WTC11 (cell line): ENCODE results near the gene CAND2. TPM values are rescaled to one million over a fixed set of nuclear protein-coding genes. Genes with fewer than 3 reads are reported as not detected.
A peak's percentile ranks its signal among the peaks of the same experiment; 100 is the strongest.

Experiments used
- ATAC-seq: fragments of 200-7000 bp; cut with Tn5 transposase; 2 replicates; pipeline ENCODE4 v1.10.0; 2021; ENCODE audit warnings: mild to moderate bottlenecking, moderate library complexity
- CTCF ChIA-PET: fragments of 300-600 bp; sonication (Branson Sonifier 250); formaldehyde crosslinking; loops from one replicate; lab custom pipeline; 2021; ENCODE audit warnings: antibody characterized with exemption; lab: Charles Lee
- POLR2A ChIA-PET: fragments of 350-600 bp; sonication (Branson Sonifier 250); formaldehyde crosslinking; loops from one replicate; lab custom pipeline; 2021; ENCODE audit warnings: antibody characterized with exemption; lab: Charles Lee
- DNase-seq: peaks from one replicate; pipeline ENCODE4 v3.0.0; 2021; ENCODE audit warnings: low spot score
- H3K27ac Mint-ChIP-seq: 2 replicates; pipeline ENCODE4 v1.8.0; 2021; ENCODE audit warnings: mixed read lengths
- H3K27me3 Mint-ChIP-seq: 2 replicates; pipeline ENCODE4 v1.8.0; 2021; ENCODE audit warnings: low read depth, mild to moderate bottlenecking, moderate library complexity, mixed read lengths
- H3K36me3 Mint-ChIP-seq: 2 replicates; pipeline ENCODE4 v1.8.0; 2021; ENCODE audit warnings: mixed read lengths
- H3K4me1 Mint-ChIP-seq: 2 replicates; pipeline ENCODE4 v1.8.0; 2022; ENCODE audit warnings: mixed read lengths
- H3K4me3 Mint-ChIP-seq: 2 replicates; pipeline ENCODE4 v1.8.0; 2021; ENCODE audit warnings: mild to moderate bottlenecking, moderate library complexity, mixed read lengths
- H3K9me3 Mint-ChIP-seq: 2 replicates; pipeline ENCODE4 v1.8.0; 2021; ENCODE audit warnings: mixed read lengths
- CREM ChIP-seq: sonication (generic); formaldehyde crosslinking; IDR thresholded peaks from 2 replicates; pipeline ENCODE4 v1.8.1; 2022; ENCODE audit warnings: mild to moderate bottlenecking, missing genetic modification reagents, moderate library complexity
- ETV6 ChIP-seq: sonication (generic); formaldehyde crosslinking; IDR thresholded peaks from 2 replicates; pipeline ENCODE4 v1.8.1; 2022; ENCODE audit warnings: mild to moderate bottlenecking, missing genetic modification reagents
- GRHL2 ChIP-seq: fragments of 250-450 bp; sonication (Bioruptor Pico); IDR thresholded peaks from 2 replicates; pipeline ENCODE4 v1.8.0; 2022; ENCODE audit warnings: mild to moderate bottlenecking, moderate library complexity; ENCODE audit not compliant: insufficient replicate concordance, severe bottlenecking
- HMGA2 ChIP-seq: fragments of 250-450 bp; sonication (Bioruptor Pico); IDR thresholded peaks from 2 replicates; pipeline ENCODE4 v1.4.0; 2021; ENCODE audit warnings: mild to moderate bottlenecking, moderate library complexity
- JAZF1 ChIP-seq: fragments of 250-450 bp; sonication (Bioruptor Pico); IDR thresholded peaks from 2 replicates; pipeline ENCODE4 v1.9.0; 2021; ENCODE audit warnings: moderate library complexity, mild to moderate bottlenecking, inconsistent platforms
- JUN ChIP-seq: sonication (generic); formaldehyde crosslinking; IDR thresholded peaks from 2 replicates; pipeline ENCODE4 v1.8.0; 2023; ENCODE audit warnings: mild to moderate bottlenecking, missing genetic modification reagents
- NFATC4 ChIP-seq: fragments of 250-450 bp; sonication (Bioruptor Pico); IDR thresholded peaks from 2 replicates; pipeline ENCODE4 v1.9.0; 2021; ENCODE audit warnings: mild to moderate bottlenecking
- NR1H2 ChIP-seq: sonication (generic); formaldehyde crosslinking; IDR thresholded peaks from 2 replicates; pipeline ENCODE4 v1.9.0; 2021; ENCODE audit warnings: mild to moderate bottlenecking, moderate library complexity, missing genetic modification reagents
- NR2C2 ChIP-seq: sonication (generic); formaldehyde crosslinking; IDR thresholded peaks from 2 replicates; pipeline ENCODE4 v1.8.0; 2022; ENCODE audit warnings: mild to moderate bottlenecking, missing genetic modification reagents
- NR3C1 ChIP-seq: sonication (generic); formaldehyde crosslinking; conservative IDR thresholded peaks from 2 replicates; pipeline ENCODE4 v1.8.1; 2023; ENCODE audit warnings: low read depth, mild to moderate bottlenecking, missing genetic modification reagents
- SMAD4 ChIP-seq: sonication (generic); formaldehyde crosslinking; IDR thresholded peaks from 2 replicates; pipeline ENCODE4 v1.8.0; 2022; ENCODE audit warnings: mild to moderate bottlenecking, missing genetic modification reagents
- TEAD1 ChIP-seq: sonication (generic); formaldehyde crosslinking; IDR thresholded peaks from 2 replicates; pipeline ENCODE4 v1.8.0; 2022; ENCODE audit warnings: mild to moderate bottlenecking, missing genetic modification reagents
- TP53 ChIP-seq: sonication (generic); formaldehyde crosslinking; IDR thresholded peaks from 2 replicates; pipeline ENCODE4 v1.8.1; 2023; ENCODE audit warnings: mild to moderate bottlenecking, missing genetic modification reagents
- ZNF219 ChIP-seq: sonication (generic); formaldehyde crosslinking; IDR thresholded peaks from 2 replicates; pipeline ENCODE4 v1.8.0; 2023; ENCODE audit warnings: missing genetic modification reagents, mild to moderate bottlenecking, borderline replicate concordance
- ZNF416 ChIP-seq: fragments of 250-450 bp; sonication (Bioruptor Pico); IDR thresholded peaks from 2 replicates; pipeline ENCODE4 v1.9.0; 2021; ENCODE audit warnings: mild to moderate bottlenecking, inconsistent platforms
- ZNF423 ChIP-seq: fragments of 250-450 bp; sonication (Bioruptor Pico); IDR thresholded peaks from 2 replicates; pipeline ENCODE4 v2.1.2; 2022; ENCODE audit warnings: mild to moderate bottlenecking, moderate library complexity
- ZNF671 ChIP-seq: fragments of 250-450 bp; sonication (Bioruptor Pico); IDR thresholded peaks from 2 replicates; pipeline ENCODE4 v1.8.0; 2021; ENCODE audit warnings: mild to moderate bottlenecking
- total RNA-seq: library from RNA; stranded (reverse); gene quantifications from 3 replicates; pipeline ENCODE4 v1.2.3, GENCODE V29; 2021
- TF ChIP-seq, protein P1 (sequence below): sonication (generic); formaldehyde crosslinking; IDR thresholded peaks from 2 replicates; pipeline ENCODE4 v1.8.1; 2023; ENCODE audit warnings: mild to moderate bottlenecking, missing genetic modification reagents, moderate library complexity
- TF ChIP-seq, protein P2 (sequence below): sonication (generic); formaldehyde crosslinking; conservative IDR thresholded peaks from 2 replicates; pipeline ENCODE4 v1.8.1; 2023; ENCODE audit warnings: mild to moderate bottlenecking, low read depth, missing genetic modification reagents, moderate library complexity
- TF ChIP-seq, protein P3 (sequence below): sonication (generic); formaldehyde crosslinking; IDR thresholded peaks from 2 replicates; pipeline ENCODE4 v1.8.1; 2022; ENCODE audit warnings: low read depth, missing genetic modification reagents, borderline replicate concordance
- TF ChIP-seq, protein P4 (sequence below): sonication (generic); formaldehyde crosslinking; IDR thresholded peaks from 2 replicates; pipeline ENCODE4 v1.8.1; 2022; ENCODE audit warnings: mild to moderate bottlenecking, missing genetic modification reagents, moderate library complexity, borderline replicate concordance

CAND2 gene
- total RNA-seq, 1 experiment from 2014 or later = 15.4 TPM

DNA sequence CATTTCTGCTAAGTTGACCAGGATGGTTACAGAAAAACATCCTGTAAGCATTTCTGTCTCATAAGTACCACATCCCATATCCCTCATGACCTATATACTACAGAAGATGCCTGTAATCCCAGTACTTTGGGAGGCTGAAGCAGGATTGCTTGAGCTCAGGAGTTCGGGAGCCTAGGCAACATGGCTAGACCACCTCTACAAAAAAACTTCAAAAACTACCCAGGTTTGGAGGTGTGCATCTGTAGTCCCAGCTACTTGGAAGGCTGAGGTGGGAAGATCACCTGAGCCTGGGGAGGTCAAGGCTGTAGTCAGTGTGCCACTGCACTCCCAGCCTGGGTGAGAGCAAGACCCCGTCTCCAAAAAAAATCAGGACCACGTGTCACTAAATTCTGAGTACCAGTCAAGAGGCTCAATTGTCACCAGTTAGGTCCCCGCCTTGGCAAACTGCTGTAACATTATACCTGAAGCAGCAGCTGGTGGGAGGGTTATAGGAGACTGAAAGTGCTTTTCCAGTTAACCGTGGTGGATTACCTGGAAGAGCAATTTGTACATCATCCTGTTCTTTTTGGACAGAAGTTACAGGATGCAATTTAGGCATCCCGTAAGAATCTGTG lies 38.7 kb downstream of the CAND2 start (continued):
- TF ChIP-seq, protein P1, sequence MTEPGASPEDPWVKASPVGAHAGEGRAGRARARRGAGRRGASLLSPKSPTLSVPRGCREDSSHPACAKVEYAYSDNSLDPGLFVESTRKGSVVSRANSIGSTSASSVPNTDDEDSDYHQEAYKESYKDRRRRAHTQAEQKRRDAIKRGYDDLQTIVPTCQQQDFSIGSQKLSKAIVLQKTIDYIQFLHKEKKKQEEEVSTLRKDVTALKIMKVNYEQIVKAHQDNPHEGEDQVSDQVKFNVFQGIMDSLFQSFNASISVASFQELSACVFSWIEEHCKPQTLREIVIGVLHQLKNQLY (CRISPR knock-in tag) = no peak
- TF ChIP-seq CREM (CRISPR knock-in tag) = no peak
- TF ChIP-seq, protein P2, sequence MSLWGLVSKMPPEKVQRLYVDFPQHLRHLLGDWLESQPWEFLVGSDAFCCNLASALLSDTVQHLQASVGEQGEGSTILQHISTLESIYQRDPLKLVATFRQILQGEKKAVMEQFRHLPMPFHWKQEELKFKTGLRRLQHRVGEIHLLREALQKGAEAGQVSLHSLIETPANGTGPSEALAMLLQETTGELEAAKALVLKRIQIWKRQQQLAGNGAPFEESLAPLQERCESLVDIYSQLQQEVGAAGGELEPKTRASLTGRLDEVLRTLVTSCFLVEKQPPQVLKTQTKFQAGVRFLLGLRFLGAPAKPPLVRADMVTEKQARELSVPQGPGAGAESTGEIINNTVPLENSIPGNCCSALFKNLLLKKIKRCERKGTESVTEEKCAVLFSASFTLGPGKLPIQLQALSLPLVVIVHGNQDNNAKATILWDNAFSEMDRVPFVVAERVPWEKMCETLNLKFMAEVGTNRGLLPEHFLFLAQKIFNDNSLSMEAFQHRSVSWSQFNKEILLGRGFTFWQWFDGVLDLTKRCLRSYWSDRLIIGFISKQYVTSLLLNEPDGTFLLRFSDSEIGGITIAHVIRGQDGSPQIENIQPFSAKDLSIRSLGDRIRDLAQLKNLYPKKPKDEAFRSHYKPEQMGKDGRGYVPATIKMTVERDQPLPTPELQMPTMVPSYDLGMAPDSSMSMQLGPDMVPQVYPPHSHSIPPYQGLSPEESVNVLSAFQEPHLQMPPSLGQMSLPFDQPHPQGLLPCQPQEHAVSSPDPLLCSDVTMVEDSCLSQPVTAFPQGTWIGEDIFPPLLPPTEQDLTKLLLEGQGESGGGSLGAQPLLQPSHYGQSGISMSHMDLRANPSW (CRISPR knock-in tag) = no peak
- no peak for TF ChIP-seq NR3C1 (CRISPR knock-in tag)

DNA sequence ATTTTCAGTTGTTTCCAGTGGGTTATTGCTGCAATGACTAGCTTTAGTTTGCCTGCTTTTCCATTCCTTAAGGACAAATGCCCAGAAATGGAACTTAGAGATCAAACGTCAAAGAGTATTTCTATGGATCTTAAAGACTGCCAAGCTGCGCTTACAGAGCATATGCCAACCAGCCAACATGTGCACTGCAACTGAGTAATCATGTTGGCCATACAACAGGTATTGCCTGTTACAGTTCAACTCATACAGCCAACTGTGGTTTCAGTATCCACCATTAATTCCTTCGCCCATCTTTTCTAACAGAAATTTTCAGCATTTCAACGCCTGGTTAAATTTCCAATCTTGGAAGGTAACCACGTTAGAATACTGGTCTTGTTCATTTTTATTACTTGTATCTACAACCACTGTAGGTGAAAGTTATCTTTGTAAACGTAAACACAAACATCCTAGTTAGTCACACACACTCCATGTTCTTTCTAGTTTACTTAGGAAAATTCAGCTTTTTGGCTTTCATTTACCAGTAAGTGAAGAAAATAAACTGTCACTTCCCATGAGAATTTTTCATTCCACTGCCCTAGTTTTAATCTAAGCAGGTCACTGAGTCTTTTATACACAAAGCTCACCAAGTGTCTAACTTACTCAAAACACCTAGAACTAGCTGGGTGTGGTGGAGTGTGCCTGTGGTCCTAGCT lies 41.0 kb downstream of the CAND2 start:
- H3K4me1 Mint-ChIP-seq = peaks cover 82% of the 10 kb centered on the region

DNA sequence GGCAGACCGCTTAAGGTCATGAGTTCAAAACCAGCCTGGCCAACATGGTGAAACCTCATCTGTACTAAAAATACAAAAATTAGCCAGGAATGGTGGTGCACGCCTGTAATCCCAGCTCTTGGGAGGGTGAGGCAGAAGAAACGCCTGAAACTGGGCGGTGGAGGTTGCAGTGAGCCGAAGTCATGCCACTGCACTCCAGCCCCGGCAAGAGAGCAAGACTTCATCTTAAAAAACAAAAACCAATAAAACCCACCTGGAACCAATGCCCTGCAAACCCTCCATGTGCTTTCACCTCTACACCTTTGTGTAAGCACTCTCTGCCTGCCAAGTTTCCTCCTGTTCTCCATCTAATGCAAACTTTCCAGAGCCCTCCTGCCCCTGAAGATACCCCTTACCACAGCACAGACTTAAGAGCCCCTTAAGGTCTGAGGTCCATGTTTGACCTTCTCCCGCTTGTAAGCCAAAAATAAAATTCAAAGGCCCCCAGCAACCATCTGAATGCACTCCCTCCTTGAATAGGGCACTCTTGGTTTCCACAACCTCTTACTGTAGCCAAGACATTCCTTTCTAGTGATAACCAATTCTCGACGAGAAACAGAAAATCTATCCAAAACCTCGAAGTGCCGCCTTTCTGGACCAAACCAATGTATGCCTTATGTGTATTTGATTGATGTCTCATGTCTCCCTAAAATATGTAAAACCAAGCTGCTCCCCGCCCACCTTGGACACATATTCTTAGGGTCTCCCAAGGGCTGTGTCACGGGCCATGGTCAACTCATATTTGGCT lies 41.9 kb downstream of the CAND2 start:
- peaks cover 73% of the 10 kb centered on the region for H3K4me1 Mint-ChIP-seq
- H3K9me3 Mint-ChIP-seq = no peaks in the 10 kb centered on the region
- peak overlapping the region; percentile 85 for H3K27ac Mint-ChIP-seq
- no peaks in the 10 kb centered on the region for H3K27me3 Mint-ChIP-seq
- peaks cover 79% of the 10 kb centered on the region for H3K36me3 Mint-ChIP-seq
- H3K4me3 Mint-ChIP-seq = peak overlapping the region; percentile 98
- TF ChIP-seq NR2C2 (CRISPR knock-in tag) (no peak), HMGA2 (no peak), TEAD1 (CRISPR knock-in tag) (no peak), ETV6 (CRISPR knock-in tag) (no peak), GRHL2 (CRISPR knock-in tag) (no peak), TP53 (CRISPR knock-in tag) (no peak), JUN (CRISPR knock-in tag) (no peak), ZNF219 (CRISPR knock-in tag) (no peak), NFATC4 (CRISPR knock-in tag) (no peak)
- TF ChIP-seq, protein P3, sequence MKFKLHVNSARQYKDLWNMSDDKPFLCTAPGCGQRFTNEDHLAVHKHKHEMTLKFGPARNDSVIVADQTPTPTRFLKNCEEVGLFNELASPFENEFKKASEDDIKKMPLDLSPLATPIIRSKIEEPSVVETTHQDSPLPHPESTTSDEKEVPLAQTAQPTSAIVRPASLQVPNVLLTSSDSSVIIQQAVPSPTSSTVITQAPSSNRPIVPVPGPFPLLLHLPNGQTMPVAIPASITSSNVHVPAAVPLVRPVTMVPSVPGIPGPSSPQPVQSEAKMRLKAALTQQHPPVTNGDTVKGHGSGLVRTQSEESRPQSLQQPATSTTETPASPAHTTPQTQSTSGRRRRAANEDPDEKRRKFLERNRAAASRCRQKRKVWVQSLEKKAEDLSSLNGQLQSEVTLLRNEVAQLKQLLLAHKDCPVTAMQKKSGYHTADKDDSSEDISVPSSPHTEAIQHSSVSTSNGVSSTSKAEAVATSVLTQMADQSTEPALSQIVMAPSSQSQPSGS (CRISPR knock-in tag) = no peak
- TF ChIP-seq, protein P4, sequence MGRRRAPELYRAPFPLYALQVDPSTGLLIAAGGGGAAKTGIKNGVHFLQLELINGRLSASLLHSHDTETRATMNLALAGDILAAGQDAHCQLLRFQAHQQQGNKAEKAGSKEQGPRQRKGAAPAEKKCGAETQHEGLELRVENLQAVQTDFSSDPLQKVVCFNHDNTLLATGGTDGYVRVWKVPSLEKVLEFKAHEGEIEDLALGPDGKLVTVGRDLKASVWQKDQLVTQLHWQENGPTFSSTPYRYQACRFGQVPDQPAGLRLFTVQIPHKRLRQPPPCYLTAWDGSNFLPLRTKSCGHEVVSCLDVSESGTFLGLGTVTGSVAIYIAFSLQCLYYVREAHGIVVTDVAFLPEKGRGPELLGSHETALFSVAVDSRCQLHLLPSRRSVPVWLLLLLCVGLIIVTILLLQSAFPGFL = no peak
- ChIA-PET POLR2A (no interaction called here), CTCF (interaction anchor here (1.2 kb wide), 1 partner anchor 15 kb away, joined by 4 read pairs; no protein-coding TSS in a partner anchor)
- ATAC-seq (no peak), DNase-seq (no peak)

More for the DNA sequence above, 41.0 kb downstream of the CAND2 start:
- ChIA-PET POLR2A (no interaction called here), CTCF (interaction anchor here (1.2 to 1.5 kb wide), 2 partner anchors 14 to 30 kb away, joined by 4 to 7 read pairs; no protein-coding TSS in a partner anchor)
- ATAC-seq (no peak), DNase-seq (no peak)
- TF ChIP-seq ZNF671 (CRISPR knock-in tag) (no peak), JAZF1 (CRISPR knock-in tag) (no peak), NR1H2 (CRISPR knock-in tag) (no peak), ZNF423 (CRISPR knock-in tag) (no peak), SMAD4 (CRISPR knock-in tag) (no peak), ZNF416 (no peak)
- Mint-ChIP-seq H3K4me3 (peak overlapping the region; percentile 98), H3K27ac (peak overlapping the region; percentile 94), H3K9me3 (no peaks in the 10 kb centered on the region), H3K27me3 (no peaks in the 10 kb centered on the region), H3K36me3 (peaks cover 85% of the 10 kb centered on the region)
